ENCODE results near the gene SLC1A4. TPM values are rescaled to one million over a fixed set of nuclear protein-coding genes. Genes with fewer than 3 reads are reported as not detected.

Gene SLC1A4
- 4.4 and 4.7 TPM in 2 replicates for polyA plus RNA-seq (2012; rRNA removed)
- 2.8 and 3.3 TPM in 2 replicates for polyA plus RNA-seq (2012; cell fraction: cytosol; rRNA removed)
- 4.3 and 6.0 TPM in 2 replicates for polyA plus RNA-seq (2012; cell fraction: nucleus; rRNA removed)

DNA sequence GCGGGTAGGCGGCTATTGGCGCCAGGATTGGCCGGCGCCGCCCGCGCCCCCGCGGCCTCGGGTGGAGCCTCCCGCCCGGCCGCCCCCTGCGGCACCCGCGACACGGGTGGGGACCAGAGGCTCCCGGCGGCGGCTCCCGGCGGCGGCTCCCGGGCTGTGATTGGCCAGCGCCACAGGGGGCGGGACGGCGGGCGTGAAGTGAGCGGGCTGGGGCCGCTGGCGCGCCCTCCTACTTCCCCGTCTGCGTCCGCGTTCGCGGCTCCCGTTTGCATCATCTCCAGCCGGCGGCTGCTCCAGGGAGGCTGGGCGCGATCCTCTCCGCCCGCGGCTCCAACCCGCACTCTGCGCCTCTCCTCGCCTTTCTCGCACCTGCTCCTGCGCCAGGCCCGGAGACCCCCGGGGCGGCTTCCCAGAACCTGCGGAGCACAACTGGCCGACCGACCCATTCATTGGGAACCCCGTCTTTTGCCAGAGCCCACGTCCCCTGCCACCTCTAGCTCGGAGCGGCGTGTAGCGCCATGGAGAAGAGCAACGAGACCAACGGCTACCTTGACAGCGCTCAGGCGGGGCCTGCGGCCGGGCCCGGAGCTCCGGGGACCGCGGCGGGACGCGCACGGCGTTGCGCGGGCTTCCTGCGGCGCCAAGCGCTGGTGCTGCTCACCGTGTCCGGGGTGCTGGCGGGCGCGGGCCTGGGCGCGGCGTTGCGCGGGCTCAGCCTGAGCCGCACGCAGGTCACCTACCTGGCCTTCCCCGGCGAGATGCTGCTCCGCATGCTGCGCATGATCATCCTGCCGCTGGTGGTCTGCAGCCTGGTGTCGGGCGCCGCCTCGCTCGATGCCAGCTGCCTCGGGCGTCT, at the start of gene SLC1A4:
TSS of gene SLC1A4 (plus strand) at position 274 of the 856 bp plus-strand sequence. CDS start at position 519, 245 bp downstream.
- no peaks in the 10 kb centered on the region for H3K79me2 ChIP-seq (ENCODE audit: insufficient read depth)
- H3F3A ChIP-seq (replicated peaks; ENCODE audit: insufficient read depth) = peaks cover 12% of the 10 kb centered on the region
- no peaks in the 10 kb centered on the region for H3K9me3 ChIP-seq
- no peaks in the 10 kb centered on the region for H3K27me3 ChIP-seq (ENCODE audit: insufficient read depth)
- H3K4me3 ChIP-seq (ENCODE audit: low read depth in 2 of 2, low read length in 1 of 2) = peak within 1 kb of the TSS; percentile 79 to 85
- peak within 1 kb of the TSS; percentile 95 for H3K4me2 ChIP-seq
- peak; percentile 97 for DNase-seq
- H2AFZ ChIP-seq (ENCODE audit: low read depth) = peak within 1 kb of the TSS; percentile 96
- peak within 1 kb of the TSS; percentile 89 for H3K9ac ChIP-seq
- ChIA-PET POLR2A (interaction anchor here (1.0 to 1.4 kb wide), 2 partner anchors 7 to 10 kb away, joined by 3 to 8 read pairs; no protein-coding TSS in a partner anchor), CTCF (interaction anchor here (0.7 to 3.0 kb wide), 8 partner anchors 10 to 198 kb away, joined by 3 to 14 read pairs (median 4); no protein-coding TSS in a partner anchor)
- no peaks in the 10 kb centered on the region for H3K9me2 ChIP-seq
- H4K20me1 ChIP-seq (ENCODE audit: insufficient read depth) = peaks cover 6% of the 10 kb centered on the region; the same call in 1 of the 2 replicates
- TF ChIP-seq YY1 (IDR thresholded peaks at IDR 0.05; ENCODE audit: low read depth) = 0 out of 2 replicates have a peak, but pooled peaks have one; percentile 13
- TF ChIP-seq NRF1 (IDR thresholded peaks at IDR 0.05; ENCODE audit: low read depth, low read length) = 0 out of 2 replicates have a peak, but pooled peaks have one; percentile 14
- TF ChIP-seq, protein P1, sequence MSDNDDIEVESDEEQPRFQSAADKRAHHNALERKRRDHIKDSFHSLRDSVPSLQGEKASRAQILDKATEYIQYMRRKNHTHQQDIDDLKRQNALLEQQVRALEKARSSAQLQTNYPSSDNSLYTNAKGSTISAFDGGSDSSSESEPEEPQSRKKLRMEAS (IDR thresholded peaks at IDR 0.05; ENCODE audit: low read depth) = peak; percentile 71; the same call in 1 of the 2 replicates
- no peak for TF ChIP-seq EZH2phosphoT487 (IDR thresholded peaks at IDR 0.05; ENCODE audit: borderline replicate concordance, low read depth)
- TF ChIP-seq MXI1 (IDR thresholded peaks at IDR 0.05; ENCODE audit: low read depth, low read length) = peak; percentile 21; the same call in 1 of the 2 replicates
- no peaks in the 10 kb centered on the region for H3K36me3 ChIP-seq (replicated peaks in 1 of 2; ENCODE audit: control insufficient read depth in 1 of 2, insufficient read depth in 2 of 2, low read length in 1 of 2)
- H3K4me1 ChIP-seq (ENCODE audit: control insufficient read depth in 1 of 2, insufficient read depth in 2 of 2, low read depth in 1 of 2, low read length in 1 of 2) = peaks cover 4 to 15% of the 10 kb centered on the region in 2 experiments; a peak in 2 of 4 replicates
- H3K27ac ChIP-seq (ENCODE audit: low read depth in 2 of 2, low read length in 1 of 2) = peak within 1 kb of the TSS; percentile 91 to 93
- WGBS (ENCODE audit: low lambda C conversion rate) = 2% methylated on average over 15 of the region's 109 CpGs

DNA sequence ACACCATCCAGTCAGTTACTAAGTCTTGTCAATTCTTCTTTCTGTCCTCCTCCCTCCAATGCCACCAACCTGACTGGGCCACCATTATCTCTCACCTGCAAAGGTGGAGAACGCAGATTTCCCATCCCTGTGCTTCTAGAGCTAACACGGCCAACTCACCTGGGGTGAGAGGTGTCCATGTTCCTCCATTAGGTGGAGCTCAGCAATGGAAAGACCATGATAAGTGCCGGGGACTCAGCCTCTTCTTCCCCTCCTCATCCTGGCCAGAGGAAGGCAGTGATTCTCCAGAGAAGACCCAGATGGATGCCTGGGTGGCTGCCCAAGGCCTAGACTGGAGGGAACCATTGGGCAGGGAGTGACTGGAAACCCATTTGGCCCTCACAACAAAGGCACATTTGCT, 48.1 kb upstream of the SLC1A4 start:
- no peak overlapping the region for H3K4me3 ChIP-seq (ENCODE audit: low read depth in 2 of 2, low read length in 1 of 2)
- no peak overlapping the region for H3K27ac ChIP-seq (ENCODE audit: low read depth in 2 of 2, low read length in 1 of 2)
- ChIA-PET CTCF (interaction anchor here (0.9 to 1.0 kb wide), 2 partner anchors 11 to 23 kb away, joined by 4 to 5 read pairs; no protein-coding TSS in a partner anchor), POLR2A (no interaction called here)
- 79% methylated on average over 3 of the region's 3 CpGs for WGBS (ENCODE audit: low lambda C conversion rate)
- TF ChIP-seq, protein P2, sequence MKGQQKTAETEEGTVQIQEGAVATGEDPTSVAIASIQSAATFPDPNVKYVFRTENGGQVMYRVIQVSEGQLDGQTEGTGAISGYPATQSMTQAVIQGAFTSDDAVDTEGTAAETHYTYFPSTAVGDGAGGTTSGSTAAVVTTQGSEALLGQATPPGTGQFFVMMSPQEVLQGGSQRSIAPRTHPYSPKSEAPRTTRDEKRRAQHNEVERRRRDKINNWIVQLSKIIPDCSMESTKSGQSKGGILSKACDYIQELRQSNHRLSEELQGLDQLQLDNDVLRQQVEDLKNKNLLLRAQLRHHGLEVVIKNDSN (IDR thresholded peaks at IDR 0.05; ENCODE audit: borderline replicate concordance, low read depth) = no peak
- TF ChIP-seq SMC3 (IDR thresholded peaks at IDR 0.05; ENCODE audit: low read depth, low read length) = no peak
- no peak for TF ChIP-seq FOSL2 (IDR thresholded peaks at IDR 0.05; ENCODE audit: borderline replicate concordance, low read depth)
- no peak for TF ChIP-seq RFX5 (IDR thresholded peaks at IDR 0.05; ENCODE audit: low read length)
- TF ChIP-seq GABPA (IDR thresholded peaks at IDR 0.05; ENCODE audit: low read depth) = no peak
- no peak for TF ChIP-seq POLR2AphosphoS5 (IDR thresholded peaks at IDR 0.05; ENCODE audit: low read depth, low read length)
- no peak for TF ChIP-seq FOXJ3 (CRISPR knock-in tag; IDR thresholded peaks at IDR 0.05)
- TF ChIP-seq EP300 (IDR thresholded peaks at IDR 0.05; ENCODE audit: borderline replicate concordance in 1 of 2, low read depth in 1 of 2, low read length in 1 of 2) = no peak
- no peak for TF ChIP-seq FOXM1 (IDR thresholded peaks at IDR 0.05; ENCODE audit: low read depth)
- no peak for TF ChIP-seq RXRA (IDR thresholded peaks at IDR 0.05; ENCODE audit: borderline replicate concordance, low read depth)
- TF ChIP-seq, protein P3, sequence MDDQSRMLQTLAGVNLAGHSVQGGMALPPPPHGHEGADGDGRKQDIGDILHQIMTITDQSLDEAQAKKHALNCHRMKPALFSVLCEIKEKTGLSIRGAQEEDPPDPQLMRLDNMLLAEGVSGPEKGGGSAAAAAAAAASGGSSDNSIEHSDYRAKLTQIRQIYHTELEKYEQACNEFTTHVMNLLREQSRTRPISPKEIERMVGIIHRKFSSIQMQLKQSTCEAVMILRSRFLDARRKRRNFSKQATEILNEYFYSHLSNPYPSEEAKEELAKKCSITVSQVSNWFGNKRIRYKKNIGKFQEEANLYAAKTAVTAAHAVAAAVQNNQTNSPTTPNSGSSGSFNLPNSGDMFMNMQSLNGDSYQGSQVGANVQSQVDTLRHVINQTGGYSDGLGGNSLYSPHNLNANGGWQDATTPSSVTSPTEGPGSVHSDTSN (IDR thresholded peaks at IDR 0.05) = no peak
- TF ChIP-seq EZH2phosphoT487 (IDR thresholded peaks at IDR 0.05; ENCODE audit: borderline replicate concordance, low read depth) = no peak
- no peak for TF ChIP-seq NFIC (IDR thresholded peaks at IDR 0.05; ENCODE audit: borderline replicate concordance)
- no peak for TF ChIP-seq JUND (IDR thresholded peaks at IDR 0.05)
- TF ChIP-seq, protein P1 (IDR thresholded peaks at IDR 0.05; ENCODE audit: low read depth) = no peak
- H3K4me1 ChIP-seq (ENCODE audit: control insufficient read depth in 1 of 2, insufficient read depth in 2 of 2, low read depth in 1 of 2, low read length in 1 of 2) = no peaks in the 10 kb centered on the region; a peak in 1 of 4 replicates
- no peaks in the 10 kb centered on the region for H3K79me2 ChIP-seq (ENCODE audit: insufficient read depth)
- no peak overlapping the region for H3K4me2 ChIP-seq
- H3K9me3 ChIP-seq = no peaks in the 10 kb centered on the region
- DNase-seq = no peak
- H3K36me3 ChIP-seq (replicated peaks in 1 of 2; ENCODE audit: control insufficient read depth in 1 of 2, insufficient read depth in 2 of 2, low read length in 1 of 2) = no peaks in the 10 kb centered on the region
- H4K20me1 ChIP-seq (ENCODE audit: insufficient read depth) = no peaks in the 10 kb centered on the region
- no peaks in the 10 kb centered on the region for H3K9me2 ChIP-seq
- no peak overlapping the region for H2AFZ ChIP-seq (ENCODE audit: low read depth)
- H3K27me3 ChIP-seq (ENCODE audit: insufficient read depth) = no peaks in the 10 kb centered on the region
- H3F3A ChIP-seq (replicated peaks; ENCODE audit: insufficient read depth) = no peaks in the 10 kb centered on the region
- H3K9ac ChIP-seq = no peak overlapping the region

Data from SK-N-SH (cell line).